ENCODE results near the gene MIB1.

DNA sequence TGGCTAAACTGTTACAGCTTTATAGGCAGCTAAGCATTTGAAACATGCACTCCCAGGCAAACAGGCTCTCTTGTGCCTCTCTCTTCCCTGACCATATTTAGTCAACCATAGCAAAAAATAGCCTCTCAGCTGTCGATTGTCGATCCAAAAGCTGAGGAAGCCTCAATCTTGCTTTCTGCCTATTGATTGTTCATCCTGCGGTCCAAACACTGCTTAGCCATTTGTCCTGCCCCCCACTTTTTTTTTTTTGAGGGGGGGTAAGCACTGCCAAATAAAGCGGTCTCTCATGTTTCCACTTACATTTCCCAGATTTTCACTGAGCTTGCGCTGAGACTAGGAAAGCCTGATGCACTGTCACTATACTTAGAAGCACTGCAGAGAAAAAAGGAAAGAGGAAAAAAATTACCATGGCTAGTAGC lies 90.8 kb downstream of the MIB1 start:
- TF ChIP-seq, protein P1, sequence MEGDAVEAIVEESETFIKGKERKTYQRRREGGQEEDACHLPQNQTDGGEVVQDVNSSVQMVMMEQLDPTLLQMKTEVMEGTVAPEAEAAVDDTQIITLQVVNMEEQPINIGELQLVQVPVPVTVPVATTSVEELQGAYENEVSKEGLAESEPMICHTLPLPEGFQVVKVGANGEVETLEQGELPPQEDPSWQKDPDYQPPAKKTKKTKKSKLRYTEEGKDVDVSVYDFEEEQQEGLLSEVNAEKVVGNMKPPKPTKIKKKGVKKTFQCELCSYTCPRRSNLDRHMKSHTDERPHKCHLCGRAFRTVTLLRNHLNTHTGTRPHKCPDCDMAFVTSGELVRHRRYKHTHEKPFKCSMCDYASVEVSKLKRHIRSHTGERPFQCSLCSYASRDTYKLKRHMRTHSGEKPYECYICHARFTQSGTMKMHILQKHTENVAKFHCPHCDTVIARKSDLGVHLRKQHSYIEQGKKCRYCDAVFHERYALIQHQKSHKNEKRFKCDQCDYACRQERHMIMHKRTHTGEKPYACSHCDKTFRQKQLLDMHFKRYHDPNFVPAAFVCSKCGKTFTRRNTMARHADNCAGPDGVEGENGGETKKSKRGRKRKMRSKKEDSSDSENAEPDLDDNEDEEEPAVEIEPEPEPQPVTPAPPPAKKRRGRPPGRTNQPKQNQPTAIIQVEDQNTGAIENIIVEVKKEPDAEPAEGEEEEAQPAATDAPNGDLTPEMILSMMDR (IDR thresholded peaks at IDR 0.05; ENCODE audit: low read length): no peak
- no peak for TF ChIP-seq EZH2 (IDR thresholded peaks at IDR 0.05; ENCODE audit: borderline replicate concordance, low read length)

Measured in OCI-LY1 (cell line).